CD4-positive, alpha-beta memory T cell (primary cell): Measurements from ENCODE around the gene CPT2. TPM values are rescaled to one million over a fixed set of nuclear protein-coding genes. Genes with fewer than 3 reads are reported as not detected.

ENCODE experiments used
- CTCF ChIA-PET: fragments of 350-600 bp; sonication (Branson Sonifier 250); formaldehyde crosslinking; loops from one replicate; lab custom pipeline; 2021; ENCODE audit warnings: inconsistent platforms; ENCODE audit not compliant: partially characterized antibody; lab: Charles Lee
- POLR2A ChIA-PET: fragments of 350-600 bp; sonication (Branson Sonifier 250); formaldehyde crosslinking; loops from one replicate; lab custom pipeline; 2021; ENCODE audit not compliant: partially characterized antibody; lab: Charles Lee
- DNase-seq, 5 donors: peaks; one replicate each; pipeline versions ENCODE4 v3.0.0 to v3.0.0-alpha.2; 2020 to 2022; ENCODE audit warnings: mixed read lengths in 1 of 5
- H3K27ac ChIP-seq: one replicate; pipeline ENCODE4 v1.7.0; 2013; ENCODE audit warnings: low read depth, low read length
- H3K27me3 ChIP-seq: 2 replicates; pipeline ENCODE4 v1.7.0; 2013; ENCODE audit warnings: mild to moderate bottlenecking, low read length, moderate library complexity; ENCODE audit not compliant: insufficient read depth
- H3K36me3 ChIP-seq: 2 replicates; pipeline ENCODE4 v1.7.0; 2013; ENCODE audit warnings: mild to moderate bottlenecking, low read length, moderate library complexity; ENCODE audit not compliant: insufficient read depth
- H3K4me1 ChIP-seq: 2 replicates; pipeline ENCODE4 v1.7.0; 2013; ENCODE audit warnings: mild to moderate bottlenecking, low read length, moderate library complexity; ENCODE audit not compliant: insufficient read depth
- H3K4me3 ChIP-seq, 2 donors: one replicate each; pipeline ENCODE4 v1.7.0; 2013; ENCODE audit warnings: low read length in 2 of 2, mild to moderate bottlenecking in 1 of 2
- H3K9me3 ChIP-seq, 2 donors: one replicate each; pipeline ENCODE4 v1.7.0; 2013; ENCODE audit warnings: low read length in 2 of 2, control low read depth in 1 of 2; ENCODE audit not compliant: control insufficient read depth in 1 of 2
- H3K27ac Mint-ChIP-seq, 7 donors: one replicate each; pipeline ENCODE4 v1.8.0; 2020 to 2021; ENCODE audit warnings: mixed read lengths in 7 of 7, mild to moderate bottlenecking in 6 of 7, inconsistent platforms in 3 of 7, moderate library complexity in 3 of 7
- H3K27me3 Mint-ChIP-seq, 2 donors: one replicate each; pipeline ENCODE4 v1.8.0; 2020 to 2021; ENCODE audit warnings: mixed read lengths in 2 of 2
- H3K36me3 Mint-ChIP-seq, 2 donors: one replicate each; pipeline ENCODE4 v1.8.0; 2020 to 2021; ENCODE audit warnings: mixed read lengths in 2 of 2, inconsistent platforms in 1 of 2, mild to moderate bottlenecking in 1 of 2
- H3K4me1 Mint-ChIP-seq, 4 donors: one replicate each; pipeline ENCODE4 v1.8.0; 2020 to 2021; ENCODE audit warnings: mixed read lengths in 4 of 4, mild to moderate bottlenecking in 1 of 4
- H3K4me3 Mint-ChIP-seq, 8 donors: one replicate each; pipeline ENCODE4 v1.8.0; 2020 to 2021; ENCODE audit warnings: mixed read lengths in 8 of 8, mild to moderate bottlenecking in 7 of 8, moderate library complexity in 6 of 8, inconsistent platforms in 3 of 8
- H3K9me3 Mint-ChIP-seq, 8 donors: one replicate each; pipeline ENCODE4 v1.8.0; 2020 to 2021; ENCODE audit warnings: mixed read lengths in 8 of 8, mild to moderate bottlenecking in 5 of 8, inconsistent platforms in 3 of 8, moderate library complexity in 1 of 8
- intact Hi-C: fragments of 100-400 bp; cut with micrococcal nuclease; formaldehyde crosslinking; loops from one replicate; pipeline ENCODE4 v1.15.1; 2023
- polyA plus RNA-seq, 2 donors: library from polyadenylated mRNA; unstranded; fragments of 300-500 nt; fragmentation: Illumina TruSeq; gene quantifications; one replicate each; pipeline ENCODE4 v1.2.3, GENCODE V29; 2021
- total RNA-seq, 2 experiments: library from RNA; stranded (reverse); gene quantifications; one replicate each; pipeline ENCODE4 v1.2.3, GENCODE V29; 2021

Gene CPT2
- 10 to 100 TPM; 17.8 to 18.9 TPM for total RNA-seq
- polyA plus RNA-seq, result 10 to 100 TPM; 15.8 to 20.0 TPM

DNA sequence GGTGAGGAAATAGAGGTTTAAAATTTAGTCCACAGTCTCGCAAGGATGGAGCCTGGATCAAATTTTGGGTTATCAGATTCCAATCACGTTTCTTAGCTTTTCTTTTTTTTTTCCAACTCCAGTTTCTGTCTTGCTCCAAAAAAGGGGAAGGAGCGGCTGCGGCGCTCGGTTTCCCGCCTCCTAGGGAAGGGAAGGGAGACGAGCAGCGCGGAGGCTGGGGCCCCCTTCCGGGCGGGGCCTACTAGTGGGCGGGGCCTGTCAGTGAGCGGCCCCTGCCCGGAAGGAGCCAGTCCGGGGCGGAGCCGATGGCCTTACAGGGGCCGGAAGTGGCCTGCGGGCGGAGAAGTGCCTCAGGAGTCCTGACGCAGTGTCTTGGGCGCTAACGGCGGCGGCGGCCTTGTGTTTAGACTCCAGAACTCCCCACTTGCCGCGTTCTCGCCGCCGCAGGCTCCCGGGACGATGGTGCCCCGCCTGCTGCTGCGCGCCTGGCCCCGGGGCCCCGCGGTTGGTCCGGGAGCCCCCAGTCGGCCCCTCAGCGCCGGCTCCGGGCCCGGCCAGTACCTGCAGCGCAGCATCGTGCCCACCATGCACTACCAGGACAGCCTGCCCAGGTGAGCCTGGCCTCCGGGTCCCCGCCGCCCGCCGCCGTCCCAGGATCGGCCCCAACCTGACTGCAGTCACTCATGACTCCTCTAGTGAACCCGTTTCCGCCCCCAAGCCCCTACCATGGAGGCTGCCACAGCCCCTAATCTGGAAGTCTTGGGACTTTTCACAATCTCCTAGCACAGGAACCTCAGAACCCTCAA is at the start of gene CPT2:
TSS of gene CPT2 (plus strand) at position 340 of the 806 bp plus-strand sequence. CDS start at position 460, 120 bp downstream.
- POLR2A ChIA-PET, result interaction anchor here (0.6 to 4.7 kb wide), 13 partner anchors 10 to 275 kb away, joined by 3 to 46 read pairs (median 4); partner anchors contain the start of genes CZIB, ECHDC2, MAGOH and SCP2
- intact Hi-C loops, result loop anchor here (1.0 to 2.0 kb wide), 3 partner anchors 24 to 130 kb away; partner anchors contain the start of genes CZIB and MAGOH
- CTCF ChIA-PET, result interaction anchor here (2.0 kb wide), 1 partner anchor 10 kb away, joined by 10 read pairs; no protein-coding TSS in a partner anchor
- Mint-ChIP-seq H3K4me3 (peak within 1 kb of the TSS; percentile 92 to 98 (median 96)), H3K36me3 (peaks cover 16 to 27% of the 10 kb centered on the region in 2 donors), H3K27ac (peak within 1 kb of the TSS; percentile 93 to 100 (median 99)), H3K27me3 (no peaks in the 10 kb centered on the region), H3K4me1 (peaks cover 15 to 40% (median 29%) of the 10 kb centered on the region in 4 donors), H3K9me3 (peaks cover 0 to 11% (median 0%) of the 10 kb centered on the region in 8 donors)
- Histone ChIP-seq H3K4me3 (peak within 1 kb of the TSS; percentile 31 to 98), H3K36me3 (no peaks in the 10 kb centered on the region), H3K27ac (peak within 1 kb of the TSS; percentile 91), H3K4me1 (peaks cover 26% of the 10 kb centered on the region), H3K27me3 (no peaks in the 10 kb centered on the region), H3K9me3 (no peaks in the 10 kb centered on the region)
- peak; percentile 90 to 92 (median 91) for DNase-seq

DNA sequence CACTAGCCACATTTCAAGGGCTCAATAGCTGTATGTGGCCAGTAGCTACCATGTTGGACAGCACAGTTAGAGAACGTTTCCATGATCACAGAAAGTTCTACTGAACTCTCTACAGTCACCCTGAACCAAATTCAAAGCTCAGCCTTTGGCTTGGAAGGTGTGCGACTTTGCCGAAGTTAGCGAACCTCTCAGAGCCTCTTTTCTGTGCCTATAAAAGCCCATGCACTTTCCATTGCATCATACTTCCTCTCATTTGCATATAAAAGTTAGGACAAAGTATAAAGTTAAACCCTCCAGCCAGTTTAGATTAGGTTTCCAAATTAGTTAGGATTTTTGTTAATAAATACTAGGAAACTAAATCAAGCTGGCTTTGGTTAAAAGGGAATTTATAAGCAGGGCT is 49.5 kb upstream of the CPT2 start:
- peaks cover 1 to 6% of the 10 kb centered on the region in 2 donors for H3K27me3 Mint-ChIP-seq
- no peak overlapping the region for H3K4me3 Mint-ChIP-seq
- POLR2A ChIA-PET, result no interaction called here
- DNase-seq, result no peak
- H3K4me1 ChIP-seq, result no peaks in the 10 kb centered on the region
- H3K4me3 ChIP-seq, result no peak overlapping the region
- no peak overlapping the region for H3K27ac ChIP-seq
- peaks cover 0 to 1% (median 0%) of the 10 kb centered on the region in 8 donors for H3K9me3 Mint-ChIP-seq
- no peak overlapping the region for H3K27ac Mint-ChIP-seq
- CTCF ChIA-PET, result interaction anchor here (1.0 kb wide), 1 partner anchor 8 kb away, joined by 4 read pairs; no protein-coding TSS in a partner anchor
- H3K36me3 Mint-ChIP-seq, result no peaks in the 10 kb centered on the region
- no peaks in the 10 kb centered on the region for H3K36me3 ChIP-seq
- H3K4me1 Mint-ChIP-seq, result no peaks in the 10 kb centered on the region
- intact Hi-C loops, result no loop called here
- H3K9me3 ChIP-seq, result no peaks in the 10 kb centered on the region
- H3K27me3 ChIP-seq, result no peaks in the 10 kb centered on the region

DNA sequence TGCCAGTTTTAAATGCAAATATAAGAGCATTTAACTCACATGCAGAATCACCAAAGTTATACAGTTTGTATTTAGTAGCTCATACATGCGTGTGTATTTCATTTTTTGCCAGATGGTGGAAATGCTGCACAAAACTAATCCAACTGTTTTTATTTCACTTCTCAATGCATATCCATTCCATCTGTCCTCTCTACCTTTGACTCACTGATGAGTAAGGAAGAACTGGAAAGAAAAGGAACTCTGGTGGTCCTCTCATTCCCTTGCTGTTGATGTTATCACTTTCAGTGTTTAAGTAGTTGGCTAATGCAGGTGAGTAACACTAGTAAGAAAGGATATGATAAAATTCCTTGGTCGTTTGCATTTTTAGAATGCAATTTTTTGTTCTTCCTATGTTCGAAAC is 48.5 kb upstream of the CPT2 start:
- intact Hi-C loops, result no loop called here
- H3K4me1 Mint-ChIP-seq, result no peaks in the 10 kb centered on the region
- H3K27me3 ChIP-seq, result no peaks in the 10 kb centered on the region
- H3K9me3 ChIP-seq, result no peaks in the 10 kb centered on the region
- peaks cover 1 to 6% of the 10 kb centered on the region in 2 donors for H3K27me3 Mint-ChIP-seq
- H3K36me3 Mint-ChIP-seq, result no peaks in the 10 kb centered on the region
- H3K27ac ChIP-seq, result no peak overlapping the region
- no peak overlapping the region for H3K4me3 Mint-ChIP-seq
- ChIA-PET POLR2A (no interaction called here), CTCF (no interaction called here)
- H3K4me3 ChIP-seq, result no peak overlapping the region
- H3K36me3 ChIP-seq, result no peaks in the 10 kb centered on the region
- H3K27ac Mint-ChIP-seq, result no peak overlapping the region
- H3K4me1 ChIP-seq, result no peaks in the 10 kb centered on the region
- peaks cover 0 to 1% (median 0%) of the 10 kb centered on the region in 8 donors for H3K9me3 Mint-ChIP-seq
- DNase-seq, result no peak

DNA sequence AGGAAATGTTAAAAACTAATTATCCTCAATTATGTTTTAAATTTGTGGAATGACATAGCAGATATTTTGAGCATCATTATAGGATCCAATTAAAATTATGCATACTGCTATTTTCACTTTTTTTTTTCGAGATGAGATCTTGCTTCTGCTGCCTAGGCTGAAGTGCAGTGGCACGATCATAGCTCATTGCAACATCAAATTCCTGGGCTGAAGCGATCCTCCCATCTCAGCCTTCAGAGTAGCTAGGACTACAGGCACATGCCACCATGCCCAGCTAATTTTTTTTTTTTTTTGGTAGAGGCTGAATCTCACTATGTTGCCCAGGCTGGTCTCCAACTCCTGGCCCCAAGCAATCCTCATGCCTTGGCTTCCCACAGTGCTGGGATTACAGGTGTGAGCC is 42.9 kb upstream of the CPT2 start:
- no peak overlapping the region for H3K4me3 Mint-ChIP-seq
- no peaks in the 10 kb centered on the region for H3K9me3 Mint-ChIP-seq
- ChIA-PET POLR2A (no interaction called here), CTCF (interaction anchor here (0.6 to 1.5 kb wide), 2 partner anchors 29 to 155 kb away, joined by 3 to 4 read pairs; no protein-coding TSS in a partner anchor)
- H3K9me3 ChIP-seq, result no peaks in the 10 kb centered on the region
- H3K27ac Mint-ChIP-seq, result no peak overlapping the region
- intact Hi-C loops, result no loop called here
- no peaks in the 10 kb centered on the region for H3K36me3 ChIP-seq
- H3K4me3 ChIP-seq, result no peak overlapping the region
- H3K27me3 Mint-ChIP-seq, result peaks cover 1 to 3% of the 10 kb centered on the region in 2 donors
- no peak for DNase-seq
- no peaks in the 10 kb centered on the region for H3K27me3 ChIP-seq
- H3K4me1 ChIP-seq, result no peaks in the 10 kb centered on the region
- H3K4me1 Mint-ChIP-seq, result no peaks in the 10 kb centered on the region
- no peak overlapping the region for H3K27ac ChIP-seq
- H3K36me3 Mint-ChIP-seq, result no peaks in the 10 kb centered on the region

DNA sequence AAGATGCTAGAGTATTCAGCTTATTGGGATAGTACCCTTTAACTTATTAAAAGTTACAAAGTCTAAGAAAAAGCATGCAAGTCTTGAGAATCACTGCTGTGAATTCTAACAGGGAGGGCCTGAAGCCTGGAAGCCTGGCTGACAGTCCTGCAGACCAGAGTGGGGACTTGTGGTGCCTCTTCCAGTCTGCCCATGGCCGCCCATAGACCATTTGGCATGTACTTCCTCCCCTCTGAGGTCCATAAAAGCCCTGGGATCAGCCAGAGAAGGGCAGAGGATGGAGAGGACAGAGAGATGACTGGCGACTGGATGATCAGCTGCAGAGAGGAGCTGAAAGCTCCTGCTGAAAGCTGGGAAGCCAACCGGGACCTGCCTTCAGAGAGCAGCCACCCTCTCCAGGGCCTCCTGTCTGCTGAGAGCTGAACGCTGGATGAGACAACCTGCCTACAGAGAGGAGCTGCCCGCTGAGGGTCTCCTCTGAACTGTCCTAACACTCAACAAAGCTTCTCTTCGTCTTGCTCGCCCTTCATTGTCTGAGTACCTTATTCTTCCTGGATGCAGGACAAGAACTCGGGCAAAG is 41.7 kb upstream of the CPT2 start:
- Mint-ChIP-seq H3K27me3 (peaks cover 0 to 1% of the 10 kb centered on the region in 2 donors), H3K36me3 (no peaks in the 10 kb centered on the region), H3K27ac (no peak overlapping the region), H3K4me1 (no peaks in the 10 kb centered on the region), H3K4me3 (no peak overlapping the region), H3K9me3 (no peaks in the 10 kb centered on the region)
- Histone ChIP-seq H3K36me3 (no peaks in the 10 kb centered on the region), H3K27ac (no peak overlapping the region), H3K4me3 (no peak overlapping the region), H3K4me1 (no peaks in the 10 kb centered on the region), H3K27me3 (no peaks in the 10 kb centered on the region), H3K9me3 (no peaks in the 10 kb centered on the region)
- DNase-seq, result no peak
- ChIA-PET CTCF (interaction anchor here (1.5 kb wide), 1 partner anchor 27 kb away, joined by 4 read pairs; no protein-coding TSS in a partner anchor), POLR2A (no interaction called here)
- intact Hi-C loops, result no loop called here

DNA sequence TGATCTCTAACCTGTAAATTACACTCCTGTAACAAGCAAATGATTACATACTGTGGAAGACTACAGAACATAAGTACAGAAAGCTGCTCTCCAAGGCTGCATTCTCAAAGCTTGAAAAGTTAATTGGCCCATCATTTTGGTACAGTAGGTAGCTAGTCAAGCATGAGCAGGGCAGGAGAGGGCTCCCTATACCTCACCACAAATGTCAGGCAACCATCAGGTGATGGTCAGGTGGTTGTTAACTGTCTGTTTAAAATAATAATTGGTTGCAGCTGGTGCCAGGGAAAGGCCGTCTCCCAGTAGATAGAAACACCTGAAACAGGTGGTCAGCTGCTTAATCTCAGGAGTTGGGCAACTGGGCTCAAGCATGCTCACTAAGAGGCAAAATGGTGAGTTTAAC is 41.1 kb upstream of the CPT2 start:
- H3K27ac ChIP-seq, result no peak overlapping the region
- intact Hi-C loops, result no loop called here
- H3K9me3 ChIP-seq, result no peaks in the 10 kb centered on the region
- H3K27me3 Mint-ChIP-seq, result peaks cover 0 to 1% of the 10 kb centered on the region in 2 donors
- POLR2A ChIA-PET, result no interaction called here
- H3K9me3 Mint-ChIP-seq, result no peaks in the 10 kb centered on the region
- no peaks in the 10 kb centered on the region for H3K27me3 ChIP-seq
- H3K4me3 Mint-ChIP-seq, result no peak overlapping the region
- H3K27ac Mint-ChIP-seq, result no peak overlapping the region
- no peaks in the 10 kb centered on the region for H3K36me3 Mint-ChIP-seq
- H3K4me1 ChIP-seq, result no peaks in the 10 kb centered on the region
- H3K4me3 ChIP-seq, result no peak overlapping the region
- no peaks in the 10 kb centered on the region for H3K4me1 Mint-ChIP-seq
- no peak for DNase-seq
- CTCF ChIA-PET, result interaction anchor here (1.5 kb wide), 1 partner anchor 27 kb away, joined by 4 read pairs; no protein-coding TSS in a partner anchor
- H3K36me3 ChIP-seq, result no peaks in the 10 kb centered on the region

DNA sequence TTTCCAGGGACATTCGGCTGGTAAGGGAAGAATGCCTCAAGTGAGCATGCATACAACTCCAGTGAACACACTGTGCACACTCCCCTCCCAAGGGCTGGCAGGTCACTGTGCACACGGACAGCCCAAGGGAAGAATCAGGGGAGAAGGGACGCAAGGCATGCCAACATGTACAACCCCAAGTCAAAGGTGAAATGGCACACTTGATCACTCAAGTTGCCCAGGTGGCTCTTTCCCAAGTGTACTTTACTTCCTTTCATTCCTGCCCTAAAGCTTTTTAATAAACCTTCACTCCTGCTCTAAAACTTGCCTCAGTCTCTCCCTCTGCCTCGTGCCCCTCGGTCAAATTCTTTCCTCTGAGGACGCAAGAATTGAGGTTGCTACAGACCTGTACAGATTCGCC is 40.7 kb upstream of the CPT2 start:
- Histone ChIP-seq H3K4me3 (no peak overlapping the region), H3K27ac (no peak overlapping the region), H3K9me3 (no peaks in the 10 kb centered on the region), H3K36me3 (no peaks in the 10 kb centered on the region), H3K4me1 (no peaks in the 10 kb centered on the region), H3K27me3 (no peaks in the 10 kb centered on the region)
- no peaks in the 10 kb centered on the region for H3K36me3 Mint-ChIP-seq
- no peak overlapping the region for H3K4me3 Mint-ChIP-seq
- intact Hi-C loops, result no loop called here
- H3K9me3 Mint-ChIP-seq, result no peaks in the 10 kb centered on the region
- no peak for DNase-seq
- POLR2A ChIA-PET, result no interaction called here
- no peaks in the 10 kb centered on the region for H3K4me1 Mint-ChIP-seq
- H3K27ac Mint-ChIP-seq, result peak overlapping the region in 1 of 7 donors; percentile 82
- CTCF ChIA-PET, result no interaction called here
- H3K27me3 Mint-ChIP-seq, result peaks cover 0 to 1% of the 10 kb centered on the region in 2 donors
